GM23338 (cell line): Measurements from ENCODE around the gene FN1.

Experiments used
- EZH2 ChIP-seq: fragments of 200-600 bp; sonication (generic); IDR thresholded peaks from one replicate; pipeline ENCODE4 v1.8.0; 2017; ENCODE audit warnings: antibody characterized with exemption, mild to moderate bottlenecking, low read depth; ENCODE audit not compliant: unreplicated experiment
- EZH2phosphoT487 ChIP-seq: fragments of 200-600 bp; sonication (generic); IDR thresholded peaks from one replicate; pipeline ENCODE4 v1.8.1; 2018; ENCODE audit warnings: antibody characterized with exemption; ENCODE audit not compliant: unreplicated experiment
- POLR2AphosphoS5 ChIP-seq: IDR thresholded peaks from 2 replicates; pipeline ENCODE4 v1.6.1; 2016; ENCODE audit warnings: antibody characterized with exemption, low read depth
- TF ChIP-seq, protein P1 (sequence below), 2 experiments: fragments of 200-600 bp in 1 of 2; sonication (generic) in 1 of 2; conservative IDR thresholded peaks; 2 replicates each; pipeline versions ENCODE4 v1.5.1 to v1.6.1; 2016 to 2017; ENCODE audit warnings: antibody characterized with exemption in 2 of 2, low read depth in 2 of 2, mild to moderate bottlenecking in 2 of 2, moderate library complexity in 1 of 2
- TF ChIP-seq, protein P2 (sequence below): IDR thresholded peaks from one replicate; pipeline ENCODE4 v1.6.1; 2018; ENCODE audit warnings: antibody characterized with exemption; ENCODE audit not compliant: unreplicated experiment
- TF ChIP-seq, protein P3 (sequence below): fragments of 250-450 bp; sonication (Bioruptor Pico); IDR thresholded peaks from 2 replicates; pipeline ENCODE4 v1.5.0; 2020; ENCODE audit warnings: mild to moderate bottlenecking, moderate library complexity

DNA sequence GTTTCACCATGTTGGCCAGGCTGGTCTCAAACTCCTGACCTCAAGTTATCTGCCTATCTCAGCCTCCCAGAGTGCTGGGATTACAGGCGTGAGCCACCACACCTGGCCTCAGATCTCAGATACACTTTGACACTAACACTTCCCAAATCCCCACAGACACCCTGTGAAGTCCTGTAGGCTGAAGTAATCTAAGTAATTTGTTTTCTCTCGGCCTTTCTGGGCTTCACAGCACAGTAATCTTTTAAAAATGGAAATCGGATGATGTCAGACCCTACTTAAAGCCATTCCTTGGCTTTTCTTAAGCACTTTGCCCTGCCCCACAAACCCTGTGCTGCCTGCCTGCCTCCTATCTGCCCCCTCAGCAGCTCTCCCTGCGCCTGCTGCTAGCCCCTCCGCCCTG is 107.8 kb downstream of the FN1 start:
- TF ChIP-seq, protein P1, sequence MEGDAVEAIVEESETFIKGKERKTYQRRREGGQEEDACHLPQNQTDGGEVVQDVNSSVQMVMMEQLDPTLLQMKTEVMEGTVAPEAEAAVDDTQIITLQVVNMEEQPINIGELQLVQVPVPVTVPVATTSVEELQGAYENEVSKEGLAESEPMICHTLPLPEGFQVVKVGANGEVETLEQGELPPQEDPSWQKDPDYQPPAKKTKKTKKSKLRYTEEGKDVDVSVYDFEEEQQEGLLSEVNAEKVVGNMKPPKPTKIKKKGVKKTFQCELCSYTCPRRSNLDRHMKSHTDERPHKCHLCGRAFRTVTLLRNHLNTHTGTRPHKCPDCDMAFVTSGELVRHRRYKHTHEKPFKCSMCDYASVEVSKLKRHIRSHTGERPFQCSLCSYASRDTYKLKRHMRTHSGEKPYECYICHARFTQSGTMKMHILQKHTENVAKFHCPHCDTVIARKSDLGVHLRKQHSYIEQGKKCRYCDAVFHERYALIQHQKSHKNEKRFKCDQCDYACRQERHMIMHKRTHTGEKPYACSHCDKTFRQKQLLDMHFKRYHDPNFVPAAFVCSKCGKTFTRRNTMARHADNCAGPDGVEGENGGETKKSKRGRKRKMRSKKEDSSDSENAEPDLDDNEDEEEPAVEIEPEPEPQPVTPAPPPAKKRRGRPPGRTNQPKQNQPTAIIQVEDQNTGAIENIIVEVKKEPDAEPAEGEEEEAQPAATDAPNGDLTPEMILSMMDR (conservative IDR thresholded peaks at IDR 0.05; ENCODE audit: low read depth in 2 of 2): no peak
- no peak for TF ChIP-seq EZH2
- no peak for TF ChIP-seq POLR2AphosphoS5
- TF ChIP-seq, protein P2, sequence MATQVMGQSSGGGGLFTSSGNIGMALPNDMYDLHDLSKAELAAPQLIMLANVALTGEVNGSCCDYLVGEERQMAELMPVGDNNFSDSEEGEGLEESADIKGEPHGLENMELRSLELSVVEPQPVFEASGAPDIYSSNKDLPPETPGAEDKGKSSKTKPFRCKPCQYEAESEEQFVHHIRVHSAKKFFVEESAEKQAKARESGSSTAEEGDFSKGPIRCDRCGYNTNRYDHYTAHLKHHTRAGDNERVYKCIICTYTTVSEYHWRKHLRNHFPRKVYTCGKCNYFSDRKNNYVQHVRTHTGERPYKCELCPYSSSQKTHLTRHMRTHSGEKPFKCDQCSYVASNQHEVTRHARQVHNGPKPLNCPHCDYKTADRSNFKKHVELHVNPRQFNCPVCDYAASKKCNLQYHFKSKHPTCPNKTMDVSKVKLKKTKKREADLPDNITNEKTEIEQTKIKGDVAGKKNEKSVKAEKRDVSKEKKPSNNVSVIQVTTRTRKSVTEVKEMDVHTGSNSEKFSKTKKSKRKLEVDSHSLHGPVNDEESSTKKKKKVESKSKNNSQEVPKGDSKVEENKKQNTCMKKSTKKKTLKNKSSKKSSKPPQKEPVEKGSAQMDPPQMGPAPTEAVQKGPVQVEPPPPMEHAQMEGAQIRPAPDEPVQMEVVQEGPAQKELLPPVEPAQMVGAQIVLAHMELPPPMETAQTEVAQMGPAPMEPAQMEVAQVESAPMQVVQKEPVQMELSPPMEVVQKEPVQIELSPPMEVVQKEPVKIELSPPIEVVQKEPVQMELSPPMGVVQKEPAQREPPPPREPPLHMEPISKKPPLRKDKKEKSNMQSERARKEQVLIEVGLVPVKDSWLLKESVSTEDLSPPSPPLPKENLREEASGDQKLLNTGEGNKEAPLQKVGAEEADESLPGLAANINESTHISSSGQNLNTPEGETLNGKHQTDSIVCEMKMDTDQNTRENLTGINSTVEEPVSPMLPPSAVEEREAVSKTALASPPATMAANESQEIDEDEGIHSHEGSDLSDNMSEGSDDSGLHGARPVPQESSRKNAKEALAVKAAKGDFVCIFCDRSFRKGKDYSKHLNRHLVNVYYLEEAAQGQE: no peak
- TF ChIP-seq, protein P3, sequence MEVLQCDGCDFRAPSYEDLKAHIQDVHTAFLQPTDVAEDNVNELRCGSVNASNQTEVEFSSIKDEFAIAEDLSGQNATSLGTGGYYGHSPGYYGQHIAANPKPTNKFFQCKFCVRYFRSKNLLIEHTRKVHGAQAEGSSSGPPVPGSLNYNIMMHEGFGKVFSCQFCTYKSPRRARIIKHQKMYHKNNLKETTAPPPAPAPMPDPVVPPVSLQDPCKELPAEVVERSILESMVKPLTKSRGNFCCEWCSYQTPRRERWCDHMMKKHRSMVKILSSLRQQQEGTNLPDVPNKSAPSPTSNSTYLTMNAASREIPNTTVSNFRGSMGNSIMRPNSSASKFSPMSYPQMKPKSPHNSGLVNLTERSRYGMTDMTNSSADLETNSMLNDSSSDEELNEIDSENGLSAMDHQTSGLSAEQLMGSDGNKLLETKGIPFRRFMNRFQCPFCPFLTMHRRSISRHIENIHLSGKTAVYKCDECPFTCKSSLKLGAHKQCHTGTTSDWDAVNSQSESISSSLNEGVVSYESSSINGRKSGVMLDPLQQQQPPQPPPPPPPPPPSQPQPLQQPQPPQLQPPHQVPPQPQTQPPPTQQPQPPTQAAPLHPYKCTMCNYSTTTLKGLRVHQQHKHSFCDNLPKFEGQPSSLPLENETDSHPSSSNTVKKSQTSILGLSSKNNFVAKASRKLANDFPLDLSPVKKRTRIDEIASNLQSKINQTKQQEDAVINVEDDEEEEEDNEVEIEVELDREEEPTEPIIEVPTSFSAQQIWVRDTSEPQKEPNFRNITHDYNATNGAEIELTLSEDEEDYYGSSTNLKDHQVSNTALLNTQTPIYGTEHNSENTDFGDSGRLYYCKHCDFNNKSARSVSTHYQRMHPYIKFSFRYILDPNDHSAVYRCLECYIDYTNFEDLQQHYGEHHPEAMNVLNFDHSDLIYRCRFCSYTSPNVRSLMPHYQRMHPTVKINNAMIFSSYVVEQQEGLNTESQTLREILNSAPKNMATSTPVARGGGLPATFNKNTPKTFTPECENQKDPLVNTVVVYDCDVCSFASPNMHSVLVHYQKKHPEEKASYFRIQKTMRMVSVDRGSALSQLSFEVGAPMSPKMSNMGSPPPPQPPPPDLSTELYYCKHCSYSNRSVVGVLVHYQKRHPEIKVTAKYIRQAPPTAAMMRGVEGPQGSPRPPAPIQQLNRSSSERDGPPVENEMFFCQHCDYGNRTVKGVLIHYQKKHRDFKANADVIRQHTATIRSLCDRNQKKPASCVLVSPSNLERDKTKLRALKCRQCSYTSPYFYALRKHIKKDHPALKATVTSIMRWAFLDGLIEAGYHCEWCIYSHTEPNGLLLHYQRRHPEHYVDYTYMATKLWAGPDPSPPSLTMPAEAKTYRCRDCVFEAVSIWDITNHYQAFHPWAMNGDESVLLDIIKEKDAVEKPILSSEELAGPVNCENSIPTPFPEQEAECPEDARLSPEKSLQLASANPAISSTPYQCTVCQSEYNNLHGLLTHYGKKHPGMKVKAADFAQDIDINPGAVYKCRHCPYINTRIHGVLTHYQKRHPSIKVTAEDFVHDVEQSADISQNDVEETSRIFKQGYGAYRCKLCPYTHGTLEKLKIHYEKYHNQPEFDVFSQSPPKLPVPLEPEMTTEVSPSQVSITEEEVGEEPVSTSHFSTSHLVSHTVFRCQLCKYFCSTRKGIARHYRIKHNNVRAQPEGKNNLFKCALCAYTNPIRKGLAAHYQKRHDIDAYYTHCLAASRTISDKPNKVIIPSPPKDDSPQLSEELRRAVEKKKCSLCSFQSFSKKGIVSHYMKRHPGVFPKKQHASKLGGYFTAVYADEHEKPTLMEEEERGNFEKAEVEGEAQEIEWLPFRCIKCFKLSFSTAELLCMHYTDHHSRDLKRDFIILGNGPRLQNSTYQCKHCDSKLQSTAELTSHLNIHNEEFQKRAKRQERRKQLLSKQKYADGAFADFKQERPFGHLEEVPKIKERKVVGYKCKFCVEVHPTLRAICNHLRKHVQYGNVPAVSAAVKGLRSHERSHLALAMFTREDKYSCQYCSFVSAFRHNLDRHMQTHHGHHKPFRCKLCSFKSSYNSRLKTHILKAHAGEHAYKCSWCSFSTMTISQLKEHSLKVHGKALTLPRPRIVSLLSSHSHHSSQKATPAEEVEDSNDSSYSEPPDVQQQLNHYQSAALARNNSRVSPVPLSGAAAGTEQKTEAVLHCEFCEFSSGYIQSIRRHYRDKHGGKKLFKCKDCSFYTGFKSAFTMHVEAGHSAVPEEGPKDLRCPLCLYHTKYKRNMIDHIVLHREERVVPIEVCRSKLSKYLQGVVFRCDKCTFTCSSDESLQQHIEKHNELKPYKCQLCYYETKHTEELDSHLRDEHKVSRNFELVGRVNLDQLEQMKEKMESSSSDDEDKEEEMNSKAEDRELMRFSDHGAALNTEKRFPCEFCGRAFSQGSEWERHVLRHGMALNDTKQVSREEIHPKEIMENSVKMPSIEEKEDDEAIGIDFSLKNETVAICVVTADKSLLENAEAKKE (CRISPR knock-in tag): no peak
- TF ChIP-seq EZH2phosphoT487: no peak
